K562 (cell line): ENCODE data around the gene G6PC3. TPM values are rescaled to one million over a fixed set of nuclear protein-coding genes. Genes with fewer than 3 reads are reported as not detected.
A peak's percentile ranks its signal among the peaks of the same experiment; 100 is the strongest.

Experiments
- CBX8 ChIP-seq: fragments of 200-600 bp; sonication (generic); IDR thresholded peaks from 2 replicates; pipeline ENCODE4 v1.6.1; 2012; ENCODE audit warnings: borderline replicate concordance, mixed run types, low read depth, mild to moderate bottlenecking, moderate library complexity, mixed read lengths, low read length, control low read depth, inconsistent platforms; ENCODE audit not compliant: poor library complexity, severe bottlenecking; ENCODE audit errors: extremely low read depth
- CCAR2 ChIP-seq: fragments of 200-400 bp; formaldehyde crosslinking; IDR thresholded peaks from 2 replicates; pipeline ENCODE4 v1.6.1; 2017; ENCODE audit warnings: mild to moderate bottlenecking, low read depth, low read length
- CHD4 ChIP-seq: fragments of 200-600 bp; sonication (generic); IDR thresholded peaks from 3 replicates; pipeline ENCODE4 v1.6.1; 2012; ENCODE audit warnings: low read depth, mild to moderate bottlenecking, mixed read lengths, low read length, inconsistent platforms; ENCODE audit not compliant: insufficient read depth, insufficient replicate concordance, poor library complexity, severe bottlenecking
- DMBX1 ChIP-seq: fragments of 250-450 bp; sonication (Bioruptor Pico); IDR thresholded peaks from 2 replicates; pipeline ENCODE4 v1.8.0; 2022; ENCODE audit warnings: inconsistent platforms, mild to moderate bottlenecking, moderate library complexity, borderline replicate concordance
- ELF2 ChIP-seq: fragments of 250-450 bp; sonication (Bioruptor Pico); IDR thresholded peaks from 2 replicates; pipeline ENCODE4 v1.5.0; 2021; ENCODE audit warnings: mild to moderate bottlenecking
- ETV6 ChIP-seq, 3 experiments: fragments of 150-350 bp in 1 of 3; sonication (generic) in 1 of 3; formaldehyde crosslinking in 1 of 3; IDR thresholded peaks; 2 replicates each; pipeline versions ENCODE4 v1.6.1 to v1.8.0; 2014 to 2022; ENCODE audit warnings: borderline replicate concordance in 2 of 3, low read depth in 2 of 3, antibody characterized with exemption in 1 of 3, low read length in 1 of 3, mild to moderate bottlenecking in 1 of 3, missing genetic modification reagents in 1 of 3
- EZH2 ChIP-seq: IDR thresholded peaks from 2 replicates; pipeline ENCODE4 v1.6.1; 2012; ENCODE audit warnings: low read depth, mild to moderate bottlenecking, inconsistent platforms, low read length, borderline replicate concordance
- FOS ChIP-seq: IDR thresholded peaks from 3 replicates; pipeline ENCODE4 v1.6.1; 2011; ENCODE audit not compliant: insufficient read length; ENCODE audit errors: extremely low read depth
- FOXP1 ChIP-seq: sonication (generic); formaldehyde crosslinking; IDR thresholded peaks from 2 replicates; pipeline ENCODE4 v1.8.0; 2022; ENCODE audit warnings: mild to moderate bottlenecking, missing genetic modification reagents
- GTF2A2 ChIP-seq: IDR thresholded peaks from 2 replicates; pipeline ENCODE4 v1.6.1; 2016; ENCODE audit warnings: mild to moderate bottlenecking, missing genetic modification characterization, missing compliant biosample characterization
- HNRNPL ChIP-seq: fragments of 200-400 bp; formaldehyde crosslinking; IDR thresholded peaks from 2 replicates; pipeline ENCODE4 v1.6.1; 2017; ENCODE audit warnings: low read depth, mild to moderate bottlenecking, low read length
- MBD1 ChIP-seq: fragments of 250-450 bp; sonication (Bioruptor Pico); IDR thresholded peaks from 2 replicates; pipeline ENCODE4 v1.8.0; 2022; ENCODE audit warnings: inconsistent platforms
- MIER1 ChIP-seq: fragments of 450-650 bp; IDR thresholded peaks from 2 replicates; pipeline ENCODE4 v1.6.1; 2016; ENCODE audit warnings: antibody characterized with exemption, mild to moderate bottlenecking, low read depth
- MYBL2 ChIP-seq, 2 experiments: fragments of 450-650 bp in 1 of 2; sonication (generic) in 1 of 2; formaldehyde crosslinking in 1 of 2; IDR thresholded peaks; 2 replicates each; pipeline versions ENCODE4 v1.6.1 to v1.8.1; 2017 to 2022; ENCODE audit warnings: borderline replicate concordance in 1 of 2, inconsistent platforms in 1 of 2, low read depth in 1 of 2, mild to moderate bottlenecking in 1 of 2, missing genetic modification reagents in 1 of 2, moderate library complexity in 1 of 2
- NFE2 ChIP-seq: IDR thresholded peaks from 2 replicates; pipeline ENCODE4 v1.6.1; 2014; ENCODE audit warnings: antibody characterized with exemption, low read depth
- PHB2 ChIP-seq: fragments of 450-650 bp; IDR thresholded peaks from 2 replicates; pipeline ENCODE4 v1.6.1; 2017; ENCODE audit warnings: low read depth
- PHF21A ChIP-seq: fragments of 450-650 bp; IDR thresholded peaks from 2 replicates; pipeline ENCODE4 v1.6.1; 2017; ENCODE audit warnings: low read depth, borderline replicate concordance
- POLR2AphosphoS2 ChIP-seq: IDR thresholded peaks from 2 replicates; pipeline ENCODE4 v1.6.1; 2012; ENCODE audit warnings: low read length, improper control_type of control experiment
- RBM25 ChIP-seq: fragments of 200-400 bp; formaldehyde crosslinking; IDR thresholded peaks from 2 replicates; pipeline ENCODE4 v1.6.1; 2018; ENCODE audit warnings: low read length, low read depth, moderate library complexity; ENCODE audit not compliant: severe bottlenecking
- STAT5B ChIP-seq: fragments of 250-450 bp; sonication (Bioruptor Pico); IDR thresholded peaks from 2 replicates; pipeline ENCODE4 v1.8.0; 2021; ENCODE audit warnings: mild to moderate bottlenecking, inconsistent platforms
- TAL1 ChIP-seq: fragments of 450-650 bp; IDR thresholded peaks from 2 replicates; pipeline ENCODE4 v1.6.1; 2016; ENCODE audit warnings: mild to moderate bottlenecking
- TFAM ChIP-seq: fragments of 250-450 bp; sonication (Bioruptor Pico); conservative IDR thresholded peaks from 2 replicates; pipeline ENCODE4 v1.5.0; 2021; ENCODE audit warnings: mild to moderate bottlenecking, moderate library complexity
- ZNF12 ChIP-seq: sonication (generic); formaldehyde crosslinking; IDR thresholded peaks from 2 replicates; pipeline ENCODE4 v1.4.0; 2020; ENCODE audit warnings: mild to moderate bottlenecking, missing genetic modification reagents
- ZNF24 ChIP-seq: fragments of 450-650 bp; IDR thresholded peaks from 2 replicates; pipeline ENCODE4 v1.6.1; 2016
- ZNF445 ChIP-seq: fragments of 250-450 bp; sonication (Bioruptor Pico); IDR thresholded peaks from 2 replicates; pipeline ENCODE4 v1.4.0; 2020; ENCODE audit warnings: low read depth, mild to moderate bottlenecking, moderate library complexity
- ZNF76 ChIP-seq: fragments of 250-450 bp; sonication (Bioruptor Pico); IDR thresholded peaks from 2 replicates; pipeline ENCODE4 v1.4.0; 2020; ENCODE audit warnings: mild to moderate bottlenecking, moderate library complexity, borderline replicate concordance
- ZSCAN29 ChIP-seq: fragments of 450-650 bp; IDR thresholded peaks from 2 replicates; pipeline ENCODE4 v1.6.1; 2017
- polyA plus RNA-seq, 8 experiments: library from polyadenylated mRNA; depleted of rRNA in 4 of 8; stranded (reverse) in 5 of 8; unstranded in 3 of 8; fragments of >200 nt; fragmentation: Nextera tagmentation in 2 of 8; fragmentation: Illumina TruSeq in 1 of 8; extraction: Ambion mirVana in 2 of 8; extraction: Trizol in 1 of 8; gene quantifications; 2 replicates each; pipeline versions ENCODE4 v1.2.1 to v1.2.3, GENCODE V29; 2011 to 2014; ENCODE audit warnings: inconsistent platforms in 1 of 8, missing spikeins in 1 of 8
- total RNA-seq, 7 experiments: library from RNA; depleted of rRNA in 6 of 7; stranded (reverse); fragments of >200 nt in 6 of 7; fragmentation: Illumina TruSeq in 2 of 7; extraction: Trizol in 2 of 7; gene quantifications; 2 replicates each; pipeline versions ENCODE4 v1.2.1 to v1.2.3, GENCODE V29; 2011 to 2021; ENCODE audit warnings: low replicate concordance in 1 of 7

The G6PC3 gene
- total and polyA plus RNA-seq, 9 of the 15 experiments (the other 6 are each of a cell fraction or from before 2014, with no cell fraction given) = 10.4 to 57.8 (median 31.1) TPM

- TF ChIP-seq ETV6 (IDR thresholded peaks at IDR 0.05; ENCODE audit: borderline replicate concordance in 1 of 2, low read depth in 2 of 2, low read length in 1 of 2) (peak in 1 of 2 experiments; percentile 65; a peak in 1 of 4 replicates), ETV6 (CRISPR knock-in tag; IDR thresholded peaks at IDR 0.05; ENCODE audit: borderline replicate concordance) (no peak), PHF21A (no peak), RBM25 (no peak), ZNF445 (CRISPR knock-in tag) (no peak), DMBX1 (CRISPR knock-in tag) (no peak), TAL1 (no peak), ZNF76 (no peak), MYBL2 (IDR thresholded peaks at IDR 0.05; ENCODE audit: low read depth) (no peak), MYBL2 (CRISPR knock-in tag; IDR thresholded peaks at IDR 0.05; ENCODE audit: borderline replicate concordance) (no peak), NFE2 (no peak), CCAR2 (no peak), PHB2 (no peak), GTF2A2 (tag) (no peak), POLR2AphosphoS2 (no peak), EZH2 (no peak), STAT5B (CRISPR knock-in tag) (no peak), TFAM (CRISPR knock-in tag) (no peak), ZNF12 (CRISPR knock-in tag) (no peak), CBX8 (no peak), MIER1 (no peak), FOXP1 (CRISPR knock-in tag) (no peak), ELF2 (no peak), FOS (no peak), HNRNPL (no peak), CHD4 (no peak), ZNF24 (no peak), MBD1 (no peak), ZSCAN29 (no peak)
These were observed 25.3 kb downstream of the G6PC3 start (continued) for GRCh38 chr17:44095647-44096496.
